K562 (cell line): ENCODE results near the gene S100A2. TPM values are rescaled to one million over a fixed set of nuclear protein-coding genes. Genes with fewer than 3 reads are reported as not detected.

Experiments
- CCAR2 ChIP-seq: fragments of 200-400 bp; formaldehyde crosslinking; IDR thresholded peaks from 2 replicates; pipeline ENCODE4 v1.6.1; 2017; ENCODE audit warnings: mild to moderate bottlenecking, low read depth, low read length
- CEBPB ChIP-seq: fragments of 450-650 bp; IDR thresholded peaks from 2 replicates; pipeline ENCODE4 v1.6.1; 2016; ENCODE audit warnings: missing genetic modification characterization, missing compliant biosample characterization
- ETV1 ChIP-seq: fragments of 450-650 bp; conservative IDR thresholded peaks from 2 replicates; pipeline ENCODE4 v1.6.1; 2016; ENCODE audit warnings: missing genetic modification characterization, control low read depth, low read depth, missing compliant biosample characterization
- GTF2A2 ChIP-seq: IDR thresholded peaks from 2 replicates; pipeline ENCODE4 v1.6.1; 2016; ENCODE audit warnings: mild to moderate bottlenecking, missing genetic modification characterization, missing compliant biosample characterization
- ILK ChIP-seq: fragments of 450-650 bp; IDR thresholded peaks from 2 replicates; pipeline ENCODE4 v1.6.1; 2016; ENCODE audit warnings: missing genetic modification characterization, low read depth, mild to moderate bottlenecking, missing compliant biosample characterization, moderate library complexity, borderline replicate concordance
- NCOA6 ChIP-seq: fragments of 450-650 bp; IDR thresholded peaks from 2 replicates; pipeline ENCODE4 v1.6.1; 2017; ENCODE audit warnings: mild to moderate bottlenecking
- NFIC ChIP-seq: fragments of 450-650 bp; IDR thresholded peaks from 2 replicates; pipeline ENCODE4 v1.6.1; 2017; ENCODE audit warnings: mild to moderate bottlenecking, inconsistent platforms
- TSC22D4 ChIP-seq: fragments of 450-650 bp; IDR thresholded peaks from 2 replicates; pipeline ENCODE4 v1.6.1; 2016; ENCODE audit warnings: missing genetic modification characterization, missing biosample characterization, control low read depth
- VEZF1 ChIP-seq: fragments of 200-800 bp; sonication (Bioruptor generic); IDR thresholded peaks from 2 replicates; pipeline ENCODE4 v1.6.1; 2017; ENCODE audit warnings: missing genetic modification characterization, missing compliant biosample characterization
- ZBTB49 ChIP-seq: sonication (generic); formaldehyde crosslinking; IDR thresholded peaks from 2 replicates; pipeline ENCODE4 v1.8.0; 2022; ENCODE audit warnings: missing genetic modification reagents, mild to moderate bottlenecking, borderline replicate concordance
- polyA plus RNA-seq, 8 experiments: library from polyadenylated mRNA; depleted of rRNA in 4 of 8; stranded (reverse) in 5 of 8; unstranded in 3 of 8; fragments of >200 nt; fragmentation: Nextera tagmentation in 2 of 8; fragmentation: Illumina TruSeq in 1 of 8; extraction: Ambion mirVana in 2 of 8; extraction: Trizol in 1 of 8; gene quantifications; 2 replicates each; pipeline versions ENCODE4 v1.2.1 to v1.2.3, GENCODE V29; 2011 to 2014; ENCODE audit warnings: inconsistent platforms in 1 of 8, missing spikeins in 1 of 8
- total RNA-seq, 7 experiments: library from RNA; depleted of rRNA in 6 of 7; stranded (reverse); fragments of >200 nt in 6 of 7; fragmentation: Illumina TruSeq in 2 of 7; extraction: Trizol in 2 of 7; gene quantifications; 2 replicates each; pipeline versions ENCODE4 v1.2.1 to v1.2.3, GENCODE V29; 2011 to 2021; ENCODE audit warnings: low replicate concordance in 1 of 7
- TF ChIP-seq, protein P1 (sequence below): fragments of 200-800 bp; sonication (Bioruptor generic); IDR thresholded peaks from 2 replicates; pipeline ENCODE4 v1.6.1; 2016; ENCODE audit warnings: missing genetic modification characterization, missing compliant biosample characterization
- TF ChIP-seq, protein P2 (sequence below): conservative IDR thresholded peaks from 2 replicates; pipeline ENCODE4 v1.6.1; 2011; ENCODE audit warnings: low read depth, mild to moderate bottlenecking, low read length; ENCODE audit not compliant: control insufficient read depth
- TF ChIP-seq, protein P3 (sequence below): fragments of 450-650 bp; IDR thresholded peaks from 2 replicates; pipeline ENCODE4 v1.7.0; 2016; ENCODE audit warnings: borderline replicate concordance

Gene S100A2
- total and polyA plus RNA-seq, 9 of the 15 experiments (the other 6 are each of a cell fraction or from before 2014, with no cell fraction given) = 0.28 to 0.65 (median 0.44) TPM; not detected in 4

- TF ChIP-seq, protein P1, sequence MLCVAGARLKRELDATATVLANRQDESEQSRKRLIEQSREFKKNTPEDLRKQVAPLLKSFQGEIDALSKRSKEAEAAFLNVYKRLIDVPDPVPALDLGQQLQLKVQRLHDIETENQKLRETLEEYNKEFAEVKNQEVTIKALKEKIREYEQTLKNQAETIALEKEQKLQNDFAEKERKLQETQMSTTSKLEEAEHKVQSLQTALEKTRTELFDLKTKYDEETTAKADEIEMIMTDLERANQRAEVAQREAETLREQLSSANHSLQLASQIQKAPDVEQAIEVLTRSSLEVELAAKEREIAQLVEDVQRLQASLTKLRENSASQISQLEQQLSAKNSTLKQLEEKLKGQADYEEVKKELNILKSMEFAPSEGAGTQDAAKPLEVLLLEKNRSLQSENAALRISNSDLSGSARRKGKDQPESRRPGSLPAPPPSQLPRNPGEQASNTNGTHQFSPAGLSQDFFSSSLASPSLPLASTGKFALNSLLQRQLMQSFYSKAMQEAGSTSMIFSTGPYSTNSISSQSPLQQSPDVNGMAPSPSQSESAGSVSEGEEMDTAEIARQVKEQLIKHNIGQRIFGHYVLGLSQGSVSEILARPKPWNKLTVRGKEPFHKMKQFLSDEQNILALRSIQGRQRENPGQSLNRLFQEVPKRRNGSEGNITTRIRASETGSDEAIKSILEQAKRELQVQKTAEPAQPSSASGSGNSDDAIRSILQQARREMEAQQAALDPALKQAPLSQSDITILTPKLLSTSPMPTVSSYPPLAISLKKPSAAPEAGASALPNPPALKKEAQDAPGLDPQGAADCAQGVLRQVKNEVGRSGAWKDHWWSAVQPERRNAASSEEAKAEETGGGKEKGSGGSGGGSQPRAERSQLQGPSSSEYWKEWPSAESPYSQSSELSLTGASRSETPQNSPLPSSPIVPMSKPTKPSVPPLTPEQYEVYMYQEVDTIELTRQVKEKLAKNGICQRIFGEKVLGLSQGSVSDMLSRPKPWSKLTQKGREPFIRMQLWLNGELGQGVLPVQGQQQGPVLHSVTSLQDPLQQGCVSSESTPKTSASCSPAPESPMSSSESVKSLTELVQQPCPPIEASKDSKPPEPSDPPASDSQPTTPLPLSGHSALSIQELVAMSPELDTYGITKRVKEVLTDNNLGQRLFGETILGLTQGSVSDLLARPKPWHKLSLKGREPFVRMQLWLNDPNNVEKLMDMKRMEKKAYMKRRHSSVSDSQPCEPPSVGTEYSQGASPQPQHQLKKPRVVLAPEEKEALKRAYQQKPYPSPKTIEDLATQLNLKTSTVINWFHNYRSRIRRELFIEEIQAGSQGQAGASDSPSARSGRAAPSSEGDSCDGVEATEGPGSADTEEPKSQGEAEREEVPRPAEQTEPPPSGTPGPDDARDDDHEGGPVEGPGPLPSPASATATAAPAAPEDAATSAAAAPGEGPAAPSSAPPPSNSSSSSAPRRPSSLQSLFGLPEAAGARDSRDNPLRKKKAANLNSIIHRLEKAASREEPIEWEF (CRISPR knock-in tag) = no peak
- TF ChIP-seq, protein P2, sequence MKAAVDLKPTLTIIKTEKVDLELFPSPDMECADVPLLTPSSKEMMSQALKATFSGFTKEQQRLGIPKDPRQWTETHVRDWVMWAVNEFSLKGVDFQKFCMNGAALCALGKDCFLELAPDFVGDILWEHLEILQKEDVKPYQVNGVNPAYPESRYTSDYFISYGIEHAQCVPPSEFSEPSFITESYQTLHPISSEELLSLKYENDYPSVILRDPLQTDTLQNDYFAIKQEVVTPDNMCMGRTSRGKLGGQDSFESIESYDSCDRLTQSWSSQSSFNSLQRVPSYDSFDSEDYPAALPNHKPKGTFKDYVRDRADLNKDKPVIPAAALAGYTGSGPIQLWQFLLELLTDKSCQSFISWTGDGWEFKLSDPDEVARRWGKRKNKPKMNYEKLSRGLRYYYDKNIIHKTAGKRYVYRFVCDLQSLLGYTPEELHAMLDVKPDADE = no peak
- TF ChIP-seq CEBPB (tag) (peak; percentile 96), VEZF1 (CRISPR knock-in tag) (peak; percentile 25; the same call in 1 of the 2 replicates), ZBTB49 (CRISPR knock-in tag) (no peak), TSC22D4 (no peak), NFIC (no peak), ETV1 (tag) (peak; percentile 51), CCAR2 (no peak), ILK (tag) (no peak), NCOA6 (no peak), GTF2A2 (tag) (no peak)
- TF ChIP-seq, protein P3, sequence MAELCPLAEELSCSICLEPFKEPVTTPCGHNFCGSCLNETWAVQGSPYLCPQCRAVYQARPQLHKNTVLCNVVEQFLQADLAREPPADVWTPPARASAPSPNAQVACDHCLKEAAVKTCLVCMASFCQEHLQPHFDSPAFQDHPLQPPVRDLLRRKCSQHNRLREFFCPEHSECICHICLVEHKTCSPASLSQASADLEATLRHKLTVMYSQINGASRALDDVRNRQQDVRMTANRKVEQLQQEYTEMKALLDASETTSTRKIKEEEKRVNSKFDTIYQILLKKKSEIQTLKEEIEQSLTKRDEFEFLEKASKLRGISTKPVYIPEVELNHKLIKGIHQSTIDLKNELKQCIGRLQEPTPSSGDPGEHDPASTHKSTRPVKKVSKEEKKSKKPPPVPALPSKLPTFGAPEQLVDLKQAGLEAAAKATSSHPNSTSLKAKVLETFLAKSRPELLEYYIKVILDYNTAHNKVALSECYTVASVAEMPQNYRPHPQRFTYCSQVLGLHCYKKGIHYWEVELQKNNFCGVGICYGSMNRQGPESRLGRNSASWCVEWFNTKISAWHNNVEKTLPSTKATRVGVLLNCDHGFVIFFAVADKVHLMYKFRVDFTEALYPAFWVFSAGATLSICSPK = no peak
These were observed 49.9 kb downstream of the S100A2 start (continued) for GRCh38 chr1:153515504-153516394.
